ENCODE measurements around the gene DHX40. TPM values are rescaled to one million over a fixed set of nuclear protein-coding genes. Genes with fewer than 3 reads are reported as not detected.

Gene DHX40
- total and polyA plus RNA-seq, 2 of the 13 experiments (the other 11 are each of a cell fraction or from before 2014, with no cell fraction given): 22.2 to 37.0 TPM

DNA sequence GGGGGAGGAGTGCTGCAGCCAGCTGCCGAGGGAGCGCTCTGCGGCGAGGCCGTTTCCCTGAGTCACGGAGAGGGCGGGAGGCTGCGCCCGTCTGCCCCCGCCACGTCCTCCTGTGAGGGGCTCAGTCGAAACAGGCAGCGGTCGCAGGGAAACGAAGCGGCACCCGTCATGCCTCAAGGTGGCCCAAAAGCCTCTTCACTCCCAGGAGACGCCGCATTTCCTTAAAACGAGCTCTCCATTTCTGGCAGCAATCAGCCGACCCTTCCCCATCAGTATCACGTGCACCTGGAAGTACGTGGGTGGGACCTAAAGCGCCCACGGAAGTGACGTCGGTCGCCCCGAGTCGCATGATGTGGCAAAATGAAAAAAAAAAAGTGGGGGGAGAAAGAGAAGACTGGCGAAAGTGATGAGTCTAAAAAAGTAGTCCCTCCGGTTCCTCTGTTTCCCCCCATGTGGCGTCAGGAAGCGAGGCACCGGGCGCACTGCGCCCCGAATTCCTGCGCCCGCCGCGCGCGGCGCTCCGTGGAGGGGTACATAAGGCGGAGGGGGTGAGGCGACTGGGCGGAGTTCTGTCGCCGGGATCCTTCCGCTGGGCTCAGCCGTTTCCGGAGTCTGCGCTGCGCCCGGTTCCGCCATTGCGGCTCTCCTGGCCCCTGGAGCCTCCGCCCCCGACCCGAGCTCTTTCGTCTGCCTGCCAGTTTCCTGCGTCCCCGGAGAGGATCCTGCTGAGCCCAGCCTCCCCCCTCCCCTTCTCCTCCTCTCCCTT is 54.1 kb downstream of the DHX40 start, which contains the start of gene CLTC (continued):
- TF ChIP-seq E2F1 (CRISPR knock-in tag; IDR thresholded peaks at IDR 0.05): peak; percentile 9; the same call in 1 of the 2 replicates
- TF ChIP-seq ATF6 (CRISPR knock-in tag; conservative IDR thresholded peaks at IDR 0.05): peak; percentile 96
- TF ChIP-seq ZNF564 (CRISPR knock-in tag; IDR thresholded peaks at IDR 0.05): peak; percentile 82; the same call in 1 of the 2 replicates
- TF ChIP-seq, protein P1, sequence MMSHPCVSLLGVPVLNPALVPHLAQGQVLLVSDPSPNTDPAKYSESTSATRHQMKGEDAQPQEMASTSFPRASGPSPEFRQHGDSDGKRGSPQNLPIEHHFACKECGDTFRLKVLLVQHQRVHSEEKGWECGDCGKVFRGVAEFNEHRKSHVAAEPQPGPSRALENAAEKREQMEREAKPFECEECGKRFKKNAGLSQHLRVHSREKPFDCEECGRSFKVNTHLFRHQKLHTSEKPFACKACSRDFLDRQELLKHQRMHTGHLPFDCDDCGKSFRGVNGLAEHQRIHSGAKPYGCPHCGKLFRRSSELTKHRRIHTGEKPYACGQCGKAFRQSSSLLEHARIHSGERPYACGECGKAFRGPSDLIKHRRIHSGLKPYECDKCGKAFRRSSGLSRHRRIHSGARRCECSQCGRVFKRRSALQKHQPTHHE (CRISPR knock-in tag; IDR thresholded peaks at IDR 0.05; ENCODE audit: borderline replicate concordance): no peak
- peak; percentile 98 for TF ChIP-seq ZBTB4 (CRISPR knock-in tag; IDR thresholded peaks at IDR 0.05; ENCODE audit: borderline replicate concordance)
- no peak for TF ChIP-seq ZNF232 (CRISPR knock-in tag; IDR thresholded peaks at IDR 0.05; ENCODE audit: borderline replicate concordance)
- TF ChIP-seq ZNF720 (CRISPR knock-in tag; IDR thresholded peaks at IDR 0.05): no peak
- no peak for TF ChIP-seq ZNF672 (CRISPR knock-in tag; IDR thresholded peaks at IDR 0.05)
- peak; percentile 97 for TF ChIP-seq MTA1 (CRISPR knock-in tag; IDR thresholded peaks at IDR 0.05; ENCODE audit: borderline replicate concordance)
- 0 out of 2 replicates have a peak, but pooled peaks have one; percentile 55 for TF ChIP-seq ZMYM2 (CRISPR knock-in tag; IDR thresholded peaks at IDR 0.05)
- TF ChIP-seq, protein P2, sequence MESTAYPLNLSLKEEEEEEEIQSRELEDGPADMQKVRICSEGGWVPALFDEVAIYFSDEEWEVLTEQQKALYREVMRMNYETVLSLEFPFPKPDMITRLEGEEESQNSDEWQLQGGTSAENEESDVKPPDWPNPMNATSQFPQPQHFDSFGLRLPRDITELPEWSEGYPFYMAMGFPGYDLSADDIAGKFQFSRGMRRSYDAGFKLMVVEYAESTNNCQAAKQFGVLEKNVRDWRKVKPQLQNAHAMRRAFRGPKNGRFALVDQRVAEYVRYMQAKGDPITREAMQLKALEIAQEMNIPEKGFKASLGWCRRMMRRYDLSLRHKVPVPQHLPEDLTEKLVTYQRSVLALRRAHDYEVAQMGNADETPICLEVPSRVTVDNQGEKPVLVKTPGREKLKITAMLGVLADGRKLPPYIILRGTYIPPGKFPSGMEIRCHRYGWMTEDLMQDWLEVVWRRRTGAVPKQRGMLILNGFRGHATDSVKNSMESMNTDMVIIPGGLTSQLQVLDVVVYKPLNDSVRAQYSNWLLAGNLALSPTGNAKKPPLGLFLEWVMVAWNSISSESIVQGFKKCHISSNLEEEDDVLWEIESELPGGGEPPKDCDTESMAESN (CRISPR knock-in tag; conservative IDR thresholded peaks at IDR 0.05): peak; percentile 72
- peak; percentile 91 for TF ChIP-seq NAIF1 (CRISPR knock-in tag; IDR thresholded peaks at IDR 0.05; ENCODE audit: borderline replicate concordance)
- TF ChIP-seq ZNF598 (CRISPR knock-in tag; IDR thresholded peaks at IDR 0.05; ENCODE audit: borderline replicate concordance): peak; percentile 81; the same call in 1 of the 2 replicates
- no peak for TF ChIP-seq IRX3 (CRISPR knock-in tag; IDR thresholded peaks at IDR 0.05; ENCODE audit: borderline replicate concordance, low read depth)
- TF ChIP-seq, protein P3, sequence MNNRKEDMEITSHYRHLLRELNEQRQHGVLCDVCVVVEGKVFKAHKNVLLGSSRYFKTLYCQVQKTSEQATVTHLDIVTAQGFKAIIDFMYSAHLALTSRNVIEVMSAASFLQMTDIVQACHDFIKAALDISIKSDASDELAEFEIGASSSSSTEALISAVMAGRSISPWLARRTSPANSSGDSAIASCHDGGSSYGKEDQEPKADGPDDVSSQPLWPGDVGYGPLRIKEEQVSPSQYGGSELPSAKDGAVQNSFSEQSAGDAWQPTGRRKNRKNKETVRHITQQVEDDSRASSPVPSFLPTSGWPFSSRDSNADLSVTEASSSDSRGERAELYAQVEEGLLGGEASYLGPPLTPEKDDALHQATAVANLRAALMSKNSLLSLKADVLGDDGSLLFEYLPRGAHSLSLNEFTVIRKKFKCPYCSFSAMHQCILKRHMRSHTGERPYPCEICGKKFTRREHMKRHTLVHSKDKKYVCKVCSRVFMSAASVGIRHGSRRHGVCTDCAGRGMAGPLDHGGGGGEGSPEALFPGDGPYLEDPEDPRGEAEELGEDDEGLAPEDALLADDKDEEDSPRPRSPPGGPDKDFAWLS (CRISPR knock-in tag; IDR thresholded peaks at IDR 0.05; ENCODE audit: borderline replicate concordance): peak; percentile 95
- TF ChIP-seq TBP (CRISPR knock-in tag; IDR thresholded peaks at IDR 0.05): no peak

Measured in HepG2 (cell line).